K562 (cell line): ENCODE results near the gene FOXI1. TPM values are rescaled to one million over a fixed set of nuclear protein-coding genes. Genes with fewer than 3 reads are reported as not detected.

Experiments used
- ATAC-seq: fragments of 200-7000 bp; cut with Tn5 transposase; 3 replicates; pipeline ENCODE4 v1.9.1; 2020; ENCODE audit warnings: moderate library complexity
- BruUV-seq: library from RNA; stranded (reverse); fragments of 400-500 nt; replicated peaks from 2 replicates; lab custom pipeline; 2021; lab: Mats Ljungman, UMichigan
- CTCF ChIA-PET: fragments of 300-600 bp; formaldehyde crosslinking; extraction: SDS; loops from one replicate; lab custom pipeline; 2021; ENCODE audit warnings: low intra/inter-chr PET ratio; lab: Yijun Ruan, JAX
- POLR2A ChIA-PET: fragments of 300-600, 350-650 bp; sonication (Branson Sonifier 250); formaldehyde crosslinking; extraction: SDS; loops from one replicate; lab custom pipeline; 2021; ENCODE audit warnings: antibody characterized with exemption, inconsistent platforms; lab: Yijun Ruan, JAX
- DNase-seq, 4 experiments: peaks; one replicate each; pipeline versions ENCODE4 v3.0.0 to v3.0.0-alpha.2; 2011 to 2018; ENCODE audit warnings: low spot score in 3 of 4, mixed read lengths in 3 of 4; ENCODE audit errors: extremely low read depth in 1 of 4
- FAIRE-seq: peaks from 2 replicates; lab custom pipeline; 2011; peaks lifted over from hg19 to GRCh38; lab: Jason Lieb, UNC
- H2AFZ ChIP-seq: 2 replicates; pipeline ENCODE4 v1.6.0; 2011; ENCODE audit warnings: low read depth, low read length, control low read depth, inconsistent platforms
- H3K27ac ChIP-seq: fragments of 200-600 bp; 3 replicates; pipeline ENCODE4 v1.8.0; 2011; ENCODE audit warnings: low read depth, mild to moderate bottlenecking, control low read depth, inconsistent platforms, low read length, moderate library complexity, mixed read lengths; ENCODE audit errors: extremely low read depth
- H3K27me3 ChIP-seq, 2 experiments: fragments of 300-600 bp in 1 of 2; 2 replicates in 1 of 2; 3 replicates in 1 of 2; pipeline versions ENCODE4 v1.6.0 to v1.8.0; 2011; ENCODE audit warnings: inconsistent platforms in 2 of 2, low read length in 2 of 2, mild to moderate bottlenecking in 1 of 2, mixed read lengths in 1 of 2, moderate library complexity in 1 of 2; ENCODE audit not compliant: control insufficient read depth in 2 of 2, insufficient read depth in 2 of 2
- H3K36me3 ChIP-seq: fragments of 300-600 bp; 3 replicates; pipeline ENCODE4 v1.8.0; 2011; ENCODE audit warnings: mild to moderate bottlenecking, low read length, inconsistent platforms; ENCODE audit not compliant: control insufficient read depth, insufficient read depth
- H3K4me1 ChIP-seq, 2 experiments: fragments of 200-600 bp in 1 of 2; replicated peaks in 1 of 2; 2 replicates in 1 of 2; 3 replicates in 1 of 2; pipeline versions ENCODE4 v1.5.1 to v1.8.0; 2011; ENCODE audit warnings: inconsistent platforms in 2 of 2, low read length in 2 of 2, mild to moderate bottlenecking in 1 of 2, mixed read lengths in 1 of 2, moderate library complexity in 1 of 2; ENCODE audit not compliant: control insufficient read depth in 2 of 2, insufficient read depth in 2 of 2
- H3K4me2 ChIP-seq: 2 replicates; pipeline ENCODE4 v1.6.1; 2011; ENCODE audit warnings: low read length, control low read depth, inconsistent platforms, mixed read lengths; ENCODE audit not compliant: insufficient read depth
- H3K4me3 ChIP-seq: fragments of 200-600 bp; sonication (generic), shearing (Covaris generic); 2 replicates; pipeline ENCODE4 v1.5.1; 2016; ENCODE audit warnings: control low read depth, inconsistent platforms
- H3K79me2 ChIP-seq: fragments of 200-600 bp; 3 replicates; pipeline ENCODE4 v1.8.0; 2011; ENCODE audit warnings: low read length, inconsistent platforms; ENCODE audit not compliant: control insufficient read depth, insufficient read depth
- H3K9ac ChIP-seq, 2 experiments: 2 replicates each; pipeline versions ENCODE4 v1.6.0 to v1.6.1; 2011; ENCODE audit warnings: low read depth in 2 of 2, low read length in 2 of 2, control low read depth in 1 of 2, inconsistent platforms in 1 of 2, mild to moderate bottlenecking in 1 of 2, mixed read lengths in 1 of 2; ENCODE audit not compliant: insufficient read depth in 1 of 2
- H3K9me1 ChIP-seq: one replicate; pipeline ENCODE4 v1.6.0; 2011; ENCODE audit warnings: inconsistent platforms, mild to moderate bottlenecking, low read length, moderate library complexity; ENCODE audit not compliant: control insufficient read depth, insufficient read depth
- H3K9me3 ChIP-seq: replicated peaks from 2 replicates; pipeline ENCODE4 v1.5.1; 2011; ENCODE audit warnings: low read depth, low read length, inconsistent platforms; ENCODE audit not compliant: control insufficient read depth, insufficient read depth
- H4K20me1 ChIP-seq: replicated peaks from 2 replicates; pipeline ENCODE4 v1.6.1; 2011; ENCODE audit warnings: low read length, inconsistent platforms, mixed read lengths; ENCODE audit not compliant: control insufficient read depth, insufficient read depth
- BACH1 ChIP-seq: fragments of 200-800 bp; sonication (Bioruptor generic); IDR thresholded peaks from 2 replicates; pipeline ENCODE4 v1.6.1; 2016; ENCODE audit warnings: missing genetic modification characterization, missing compliant biosample characterization
- DACH1 ChIP-seq: fragments of 450-650 bp; IDR thresholded peaks from 2 replicates; pipeline ENCODE4 v1.6.1; 2018; ENCODE audit not compliant: partially characterized antibody
- E2F4 ChIP-seq: sonication (generic); formaldehyde crosslinking; IDR thresholded peaks from 2 replicates; pipeline ENCODE4 v1.8.0; 2022; ENCODE audit warnings: mild to moderate bottlenecking, low read depth, missing genetic modification reagents
- EHMT2 ChIP-seq: fragments of 450-650 bp; IDR thresholded peaks from 2 replicates; pipeline ENCODE4 v1.6.1; 2018; ENCODE audit warnings: antibody characterized with exemption
- GTF2B ChIP-seq: IDR thresholded peaks from 2 replicates; pipeline ENCODE4 v1.6.1; 2011; ENCODE audit not compliant: insufficient read length; ENCODE audit errors: extremely low read depth
- HBP1 ChIP-seq: fragments of 450-650 bp; formaldehyde crosslinking; IDR thresholded peaks from 2 replicates; pipeline ENCODE4 v1.4.0; 2022; ENCODE audit warnings: missing genetic modification characterization
- KAT8 ChIP-seq: fragments of 450-650 bp; IDR thresholded peaks from 2 replicates; pipeline ENCODE4 v1.6.1; 2016; ENCODE audit warnings: low read depth, mild to moderate bottlenecking
- MCM2 ChIP-seq: fragments of 450-650 bp; IDR thresholded peaks from 2 replicates; pipeline ENCODE4 v1.6.1; 2017; ENCODE audit warnings: low read depth, mild to moderate bottlenecking
- MIER1 ChIP-seq: fragments of 450-650 bp; IDR thresholded peaks from 2 replicates; pipeline ENCODE4 v1.6.1; 2016; ENCODE audit warnings: antibody characterized with exemption, mild to moderate bottlenecking, low read depth
- PURB ChIP-seq: sonication (generic); formaldehyde crosslinking; IDR thresholded peaks from 2 replicates; pipeline ENCODE4 v1.9.0; 2021; ENCODE audit warnings: low read depth, mild to moderate bottlenecking, missing genetic modification reagents
- RB1 ChIP-seq: fragments of 450-650 bp; IDR thresholded peaks from 2 replicates; pipeline ENCODE4 v1.6.1; 2017; ENCODE audit warnings: low read depth, mild to moderate bottlenecking
- RBM17 ChIP-seq: fragments of 200-400 bp; formaldehyde crosslinking; IDR thresholded peaks from 2 replicates; pipeline ENCODE4 v1.6.1; 2017; ENCODE audit warnings: low read depth, mild to moderate bottlenecking, low read length, borderline replicate concordance
- SAFB ChIP-seq: fragments of 200-400 bp; formaldehyde crosslinking; IDR thresholded peaks from 2 replicates; pipeline ENCODE4 v1.6.1; 2017; ENCODE audit warnings: low read depth, low read length, borderline replicate concordance
- TEAD4 ChIP-seq, 2 experiments: sonication (generic) in 1 of 2; formaldehyde crosslinking in 1 of 2; IDR thresholded peaks; 2 replicates each; pipeline versions ENCODE4 v1.6.1 to v1.8.0; 2012 to 2022; ENCODE audit warnings: borderline replicate concordance in 1 of 2, inconsistent platforms in 1 of 2, low read length in 1 of 2, mild to moderate bottlenecking in 1 of 2, missing genetic modification reagents in 1 of 2
- TRIM25 ChIP-seq: fragments of 450-650 bp; IDR thresholded peaks from 2 replicates; pipeline ENCODE4 v1.7.0; 2016; ENCODE audit warnings: borderline replicate concordance
- U2AF1 ChIP-seq: fragments of 200-400 bp; formaldehyde crosslinking; optimal IDR thresholded peaks from 2 replicates; pipeline ENCODE3; 2017; ENCODE audit warnings: mild to moderate bottlenecking, low read depth, low read length, moderate library complexity
- XRCC4 ChIP-seq: IDR thresholded peaks from one replicate; pipeline ENCODE4 v1.6.1; 2011; ENCODE audit not compliant: insufficient read depth, insufficient read length; ENCODE audit errors: extremely low read depth
- ZBTB7A ChIP-seq: IDR thresholded peaks from 2 replicates; pipeline ENCODE4 v1.6.1; 2011; ENCODE audit warnings: low read depth, mild to moderate bottlenecking, low read length, moderate library complexity, borderline replicate concordance; ENCODE audit not compliant: control insufficient read depth
- WGBS: fragments of 100-300 bp; shearing (Covaris generic); methylation state at CpG from one replicate; pipeline ENCODE4 v1.1.6; 2016; ENCODE audit warnings: low coverage, mixed read lengths; ENCODE audit not compliant: insufficient coverage; ENCODE audit errors: missing lambda C conversion rate; 5-methylcytosine and 5-hydroxymethylcytosine counted together
- in situ Hi-C: fragments of 300-500 bp; cut with MboI; formaldehyde crosslinking; loops from 4 replicates; pipeline ENCODE4 v1.15.0; 2018; ENCODE audit warnings: inconsistent platforms, mixed read lengths
- intact Hi-C: fragments of 100-400 bp; cut with micrococcal nuclease; formaldehyde crosslinking; loops from 2 replicates; pipeline ENCODE4 v1.14.2; 2022
- polyA plus RNA-seq, 8 experiments: library from polyadenylated mRNA; depleted of rRNA in 4 of 8; stranded (reverse) in 5 of 8; unstranded in 3 of 8; fragments of >200 nt; fragmentation: Nextera tagmentation in 2 of 8; fragmentation: Illumina TruSeq in 1 of 8; extraction: Ambion mirVana in 2 of 8; extraction: Trizol in 1 of 8; gene quantifications; 2 replicates each; pipeline versions ENCODE4 v1.2.1 to v1.2.3, GENCODE V29; 2011 to 2014; ENCODE audit warnings: inconsistent platforms in 1 of 8, missing spikeins in 1 of 8
- total RNA-seq, 7 experiments: library from RNA; depleted of rRNA in 6 of 7; stranded (reverse); fragments of >200 nt in 6 of 7; fragmentation: Illumina TruSeq in 2 of 7; extraction: Trizol in 2 of 7; gene quantifications; 2 replicates each; pipeline versions ENCODE4 v1.2.1 to v1.2.3, GENCODE V29; 2011 to 2021; ENCODE audit warnings: low replicate concordance in 1 of 7

FOXI1 gene
- total and polyA plus RNA-seq, 9 of the 15 experiments (the other 6 are each of a cell fraction or from before 2014, with no cell fraction given) = not detected

GRCh38 chr5:170080786-170081445, 24.8 kb upstream of the FOXI1 start:
- POLR2A ChIA-PET = interaction anchor here (0.7 kb wide), 1 partner anchor 86 kb away, joined by 4 read pairs; no protein-coding TSS in a partner anchor
- H3K9me1 ChIP-seq = no peaks in the 10 kb centered on the region
- TF ChIP-seq KAT8 = no peak
- TF ChIP-seq PURB (CRISPR knock-in tag) = no peak
- no peak for TF ChIP-seq EHMT2
- no peak for TF ChIP-seq TRIM25
- TF ChIP-seq BACH1 (tag) = no peak
- no peak for TF ChIP-seq RBM17
- TF ChIP-seq ZBTB7A = no peak
- TF ChIP-seq U2AF1 = no peak
- no peak for TF ChIP-seq SAFB
- TF ChIP-seq TEAD4 (IDR thresholded peaks at IDR 0.05; ENCODE audit: low read length) = no peak
- no peak for TF ChIP-seq TEAD4 (CRISPR knock-in tag; IDR thresholded peaks at IDR 0.05; ENCODE audit: borderline replicate concordance)
- TF ChIP-seq E2F4 (CRISPR knock-in tag) = no peak
- TF ChIP-seq RB1 = no peak
- no peak for TF ChIP-seq MIER1
- no peak for TF ChIP-seq HBP1
- TF ChIP-seq GTF2B = no peak
- no peak for TF ChIP-seq DACH1
- no peak for TF ChIP-seq MCM2
- TF ChIP-seq XRCC4 = no peak

More at GRCh38 chr5:170080786-170081445, 24.8 kb upstream of the FOXI1 start:
- CTCF ChIA-PET = no interaction called here
- no peak for DNase-seq
- in situ Hi-C loops (no loop called here), intact Hi-C loops (no loop called here)
- no peak overlapping the region for H3K27ac ChIP-seq
- H3K9ac ChIP-seq = no peak overlapping the region
- H3K27me3 ChIP-seq = no peaks in the 10 kb centered on the region; a peak in 1 of 5 replicates
- no peaks in the 10 kb centered on the region for H3K36me3 ChIP-seq
- no peak overlapping the region for H3K4me3 ChIP-seq
- no peaks in the 10 kb centered on the region for H3K79me2 ChIP-seq
- WGBS = 32% methylated on average over 8 of the region's 8 CpGs
- no peak overlapping the region for H2AFZ ChIP-seq
- FAIRE-seq = no peak
- no peaks in the 10 kb centered on the region for H3K9me3 ChIP-seq
- no TSS peak for BruUV-seq
- H3K4me2 ChIP-seq = no peak overlapping the region
- H4K20me1 ChIP-seq = no peaks in the 10 kb centered on the region; the same call in 1 of the 2 replicates
- no peak for ATAC-seq
- H3K4me1 ChIP-seq = no peaks in the 10 kb centered on the region
